ENCODE measurements around the gene LHFPL3.

Gene LHFPL3

GRCh38 chr7:104843198-104843597, 514.8 kb downstream of the LHFPL3 start:
- DNase-seq (ENCODE audit: low read depth in 2 of 2) = no peak

GRCh38 chr7:104845557-104845956, 517.2 kb downstream of the LHFPL3 start:
- DNase-seq (ENCODE audit: low read depth in 2 of 2) = no peak

GRCh38 chr7:104846731-104847130, 518.3 kb downstream of the LHFPL3 start:
- no peak for DNase-seq (ENCODE audit: low read depth in 2 of 2)

GRCh38 chr7:104848138-104848990, 520.0 kb downstream of the LHFPL3 start:
- peak in 1 of 2 donors; percentile 15 for DNase-seq (ENCODE audit: low read depth in 2 of 2)

GRCh38 chr7:104850374-104850773, 522.0 kb downstream of the LHFPL3 start:
- DNase-seq (ENCODE audit: low read depth in 2 of 2) = no peak

GRCh38 chr7:104851268-104851667, 522.9 kb downstream of the LHFPL3 start:
- no peak for DNase-seq (ENCODE audit: low read depth in 2 of 2)

- DNase-seq (ENCODE audit: low read depth in 2 of 2) = no peak
These were observed 524.0 kb downstream of the LHFPL3 start for GRCh38 chr7:104852386-104852785.

GRCh38 chr7:104855861-104856260, 527.5 kb downstream of the LHFPL3 start:
- DNase-seq (ENCODE audit: low read depth in 2 of 2) = no peak

GRCh38 chr7:104857458-104858425, 529.3 kb downstream of the LHFPL3 start:
- DNase-seq (ENCODE audit: low read depth in 2 of 2) = no peak

GRCh38 chr7:104859754-104860426, 531.5 kb downstream of the LHFPL3 start:
- no peak for DNase-seq (ENCODE audit: low read depth in 2 of 2)

- no peak for DNase-seq (ENCODE audit: low read depth in 2 of 2)
These were observed 533.5 kb downstream of the LHFPL3 start for GRCh38 chr7:104861729-104862390.

- no peak for DNase-seq (ENCODE audit: low read depth in 2 of 2)
These were observed 534.3 kb downstream of the LHFPL3 start for GRCh38 chr7:104862719-104863118.

- no peak for DNase-seq (ENCODE audit: low read depth in 2 of 2)
These were observed 545.0 kb downstream of the LHFPL3 start for GRCh38 chr7:104873401-104873800.

GRCh38 chr7:104878577-104878976, 550.2 kb downstream of the LHFPL3 start:
- no peak for DNase-seq (ENCODE audit: low read depth in 2 of 2)

GRCh38 chr7:104883248-104883717, 554.9 kb downstream of the LHFPL3 start:
- no peak for DNase-seq (ENCODE audit: low read depth in 2 of 2)

GRCh38 chr7:104883718-104884452, 555.5 kb downstream of the LHFPL3 start:
- DNase-seq (ENCODE audit: low read depth in 2 of 2) = peak; percentile 47 to 58

GRCh38 chr7:104886651-104887050, 558.2 kb downstream of the LHFPL3 start:
- no peak for DNase-seq (ENCODE audit: low read depth in 2 of 2)

GRCh38 chr7:104890216-104890615, 561.8 kb downstream of the LHFPL3 start:
- no peak for DNase-seq (ENCODE audit: low read depth in 2 of 2)

- no peak for DNase-seq (ENCODE audit: low read depth in 2 of 2)
These were observed 563.5 kb downstream of the LHFPL3 start for GRCh38 chr7:104891949-104892348.

- no peak for DNase-seq (ENCODE audit: low read depth in 2 of 2)
These were observed 565.9 kb downstream of the LHFPL3 start for GRCh38 chr7:104894314-104894713.
